ENCODE measurements around the gene SLMAP.

Gene SLMAP

GRCh38 chr3:57896031-57896430 lies 139.9 kb downstream of the SLMAP start:
- DNase-seq = no peak

- no peak for DNase-seq
These were observed 140.6 kb downstream of the SLMAP start for GRCh38 chr3:57896691-57897090.

GRCh38 chr3:57900786-57901185 lies 144.7 kb downstream of the SLMAP start:
- no peak for DNase-seq

- no peak for DNase-seq
These were observed 147.2 kb downstream of the SLMAP start for GRCh38 chr3:57903124-57903890.

- DNase-seq = no peak
These were observed 154.9 kb downstream of the SLMAP start for GRCh38 chr3:57910990-57911389.

GRCh38 chr3:57911593-57911992 lies 155.5 kb downstream of the SLMAP start:
- DNase-seq = no peak

- DNase-seq = no peak
These were observed 161.5 kb downstream of the SLMAP start for GRCh38 chr3:57917601-57918000.

GRCh38 chr3:57918123-57918837 lies 162.2 kb downstream of the SLMAP start:
- no peak for DNase-seq

GRCh38 chr3:57919987-57920386 lies 163.9 kb downstream of the SLMAP start:
- no peak for DNase-seq

- DNase-seq = no peak
These were observed 167.0 kb downstream of the SLMAP start for GRCh38 chr3:57923101-57923500.

- DNase-seq = no peak
These were observed 167.6 kb downstream of the SLMAP start for GRCh38 chr3:57923752-57924151.

GRCh38 chr3:57927166-57927565 lies 171.1 kb downstream of the SLMAP start:
- no peak for DNase-seq

GRCh38 chr3:57927916-57928315 lies 171.8 kb downstream of the SLMAP start:
- DNase-seq = no peak

GRCh38 chr3:57928511-57928910 lies 172.4 kb downstream of the SLMAP start:
- no peak for DNase-seq

GRCh38 chr3:57929988-57930387 lies 173.9 kb downstream of the SLMAP start:
- DNase-seq = no peak

- DNase-seq = no peak
These were observed 177.5 kb downstream of the SLMAP start for GRCh38 chr3:57933602-57934001.

- DNase-seq = no peak
These were observed 178.3 kb downstream of the SLMAP start for GRCh38 chr3:57934373-57934772.

- no peak for DNase-seq
These were observed 179.4 kb downstream of the SLMAP start for GRCh38 chr3:57935539-57935938.

- DNase-seq = no peak
These were observed 181.0 kb downstream of the SLMAP start for GRCh38 chr3:57937092-57937491.

GRCh38 chr3:57939775-57940174 lies 183.7 kb downstream of the SLMAP start:
- no peak for DNase-seq

GRCh38 chr3:57942388-57942787 lies 186.3 kb downstream of the SLMAP start:
- DNase-seq = no peak

- DNase-seq = peak; percentile 31 to 39
These were observed 186.8 kb downstream of the SLMAP start for GRCh38 chr3:57942872-57943283.

- no peak for DNase-seq
These were observed 187.7 kb downstream of the SLMAP start for GRCh38 chr3:57943525-57944495.
